Measurements from ENCODE around the gene SCYGR1.

SCYGR1 gene

GRCh38 chr2:227368574-227368973 is 19.2 kb downstream of the SCYGR1 start:
- no peak for DNase-seq

GRCh38 chr2:227367427-227367795 is 20.3 kb downstream of the SCYGR1 start:
- no peak for DNase-seq

GRCh38 chr2:227366769-227367426 is 20.9 kb downstream of the SCYGR1 start:
- DNase-seq, result no peak

- no peak for DNase-seq
Measured at GRCh38 chr2:227365833-227366232, 21.9 kb downstream of the SCYGR1 start.

- DNase-seq, result peak; percentile 58
Measured at GRCh38 chr2:227364585-227365263, 23.0 kb downstream of the SCYGR1 start.

GRCh38 chr2:227363756-227364155 is 24.0 kb downstream of the SCYGR1 start:
- DNase-seq, result no peak

- no peak for DNase-seq
Measured at GRCh38 chr2:227360351-227360750, 27.4 kb downstream of the SCYGR1 start.

- no peak for DNase-seq
Measured at GRCh38 chr2:227351639-227352038, 36.1 kb downstream of the SCYGR1 start.

GRCh38 chr2:227349989-227350612 is 37.6 kb downstream of the SCYGR1 start:
- no peak for DNase-seq

GRCh38 chr2:227348324-227348723 is 39.4 kb downstream of the SCYGR1 start:
- DNase-seq, result peak; percentile 11

GRCh38 chr2:227347117-227347516 is 40.6 kb downstream of the SCYGR1 start:
- peak; percentile 55 for DNase-seq

- DNase-seq, result no peak
Measured at GRCh38 chr2:227344231-227344630, 43.5 kb downstream of the SCYGR1 start.

- no peak for DNase-seq
Measured at GRCh38 chr2:227341553-227341952, 46.2 kb downstream of the SCYGR1 start.

- DNase-seq, result no peak
Measured at GRCh38 chr2:227340106-227340505, 47.6 kb downstream of the SCYGR1 start.

- DNase-seq, result no peak
Measured at GRCh38 chr2:227339098-227339599, 48.6 kb downstream of the SCYGR1 start.
